ENCODE data around the gene NDUFS2. TPM values are rescaled to one million over a fixed set of nuclear protein-coding genes. Genes with fewer than 3 reads are reported as not detected.

The NDUFS2 gene
- total and polyA plus RNA-seq, 9 of the 15 experiments (the other 6 are each of a cell fraction or from before 2014, with no cell fraction given): 70.0 to 176 (median 141) TPM

- no peak for TF ChIP-seq ELK3 (CRISPR knock-in tag; IDR thresholded peaks at IDR 0.05)
- no peak for TF ChIP-seq SMARCE1 (IDR thresholded peaks at IDR 0.05)
- no peak for TF ChIP-seq ZNF263 (CRISPR knock-in tag; IDR thresholded peaks at IDR 0.05; ENCODE audit: borderline replicate concordance)
- 0 out of 2 replicates have a peak, but pooled peaks have one; percentile 40 for TF ChIP-seq HES1 (IDR thresholded peaks at IDR 0.05; ENCODE audit: low read depth)
- 0 out of 2 replicates have a peak, but pooled peaks have one; percentile 17 for TF ChIP-seq HMG20A (CRISPR knock-in tag; conservative IDR thresholded peaks at IDR 0.05)
- TF ChIP-seq, protein P1, sequence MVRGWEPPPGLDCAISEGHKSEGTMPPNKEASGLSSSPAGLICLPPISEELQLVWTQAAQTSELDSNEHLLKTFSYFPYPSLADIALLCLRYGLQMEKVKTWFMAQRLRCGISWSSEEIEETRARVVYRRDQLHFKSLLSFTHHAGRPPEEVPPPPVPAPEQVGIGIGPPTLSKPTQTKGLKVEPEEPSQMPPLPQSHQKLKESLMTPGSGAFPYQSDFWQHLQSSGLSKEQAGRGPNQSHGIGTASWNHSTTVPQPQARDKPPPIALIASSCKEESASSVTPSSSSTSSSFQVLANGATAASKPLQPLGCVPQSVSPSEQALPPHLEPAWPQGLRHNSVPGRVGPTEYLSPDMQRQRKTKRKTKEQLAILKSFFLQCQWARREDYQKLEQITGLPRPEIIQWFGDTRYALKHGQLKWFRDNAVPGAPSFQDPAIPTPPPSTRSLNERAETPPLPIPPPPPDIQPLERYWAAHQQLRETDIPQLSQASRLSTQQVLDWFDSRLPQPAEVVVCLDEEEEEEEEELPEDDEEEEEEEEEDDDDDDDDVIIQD (CRISPR knock-in tag; IDR thresholded peaks at IDR 0.05): no peak
- TF ChIP-seq, protein P2, sequence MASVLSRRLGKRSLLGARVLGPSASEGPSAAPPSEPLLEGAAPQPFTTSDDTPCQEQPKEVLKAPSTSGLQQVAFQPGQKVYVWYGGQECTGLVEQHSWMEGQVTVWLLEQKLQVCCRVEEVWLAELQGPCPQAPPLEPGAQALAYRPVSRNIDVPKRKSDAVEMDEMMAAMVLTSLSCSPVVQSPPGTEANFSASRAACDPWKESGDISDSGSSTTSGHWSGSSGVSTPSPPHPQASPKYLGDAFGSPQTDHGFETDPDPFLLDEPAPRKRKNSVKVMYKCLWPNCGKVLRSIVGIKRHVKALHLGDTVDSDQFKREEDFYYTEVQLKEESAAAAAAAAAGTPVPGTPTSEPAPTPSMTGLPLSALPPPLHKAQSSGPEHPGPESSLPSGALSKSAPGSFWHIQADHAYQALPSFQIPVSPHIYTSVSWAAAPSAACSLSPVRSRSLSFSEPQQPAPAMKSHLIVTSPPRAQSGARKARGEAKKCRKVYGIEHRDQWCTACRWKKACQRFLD (CRISPR knock-in tag; IDR thresholded peaks at IDR 0.05): peak; percentile 59; the same call in 1 of the 2 replicates
- no peak for TF ChIP-seq SRSF1 (IDR thresholded peaks at IDR 0.05; ENCODE audit: low read depth, low read length)
- TF ChIP-seq POLR2B (IDR thresholded peaks at IDR 0.05; ENCODE audit: low read depth, partially characterized antibody): peak; percentile 85
- TF ChIP-seq NR4A1 (CRISPR knock-in tag; IDR thresholded peaks at IDR 0.05): peak; percentile 52; the same call in 1 of the 2 replicates
- TF ChIP-seq NR4A1 (tag; IDR thresholded peaks at IDR 0.05): no peak
- peak; percentile 95 for TF ChIP-seq GTF2E2 (tag; IDR thresholded peaks at IDR 0.05)
- no peak for TF ChIP-seq ETS2 (tag; IDR thresholded peaks at IDR 0.05; ENCODE audit: borderline replicate concordance, poor library complexity, severe bottlenecking)
- TF ChIP-seq BRD9 (IDR thresholded peaks at IDR 0.05; ENCODE audit: low read depth, partially characterized antibody): peak; percentile 92
- no peak for TF ChIP-seq HMBOX1 (IDR thresholded peaks at IDR 0.05)
- peak; percentile 34 to 84; a peak in 1 of 4 replicates for TF ChIP-seq TEAD1 (CRISPR knock-in tag; IDR thresholded peaks at IDR 0.05)
- TF ChIP-seq ZSCAN29 (IDR thresholded peaks at IDR 0.05): no peak
- TF ChIP-seq ZNF274 (IDR thresholded peaks at IDR 0.05; ENCODE audit: borderline replicate concordance, low read depth, low read length): no peak
- peak; percentile 8; the same call in 1 of the 2 replicates for TF ChIP-seq ZNF24 (IDR thresholded peaks at IDR 0.05)
- no peak for TF ChIP-seq POLR3G (IDR thresholded peaks at IDR 0.05; ENCODE audit: extremely low read depth, insufficient read length, insufficient replicate concordance)
- TF ChIP-seq XRCC4 (IDR thresholded peaks at IDR 0.05; ENCODE audit: extremely low read depth, insufficient read depth, insufficient read length): no peak
- no peak for TF ChIP-seq ZNF79 (CRISPR knock-in tag; IDR thresholded peaks at IDR 0.05; ENCODE audit: low read depth)
- no peak for TF ChIP-seq PCBP1 (IDR thresholded peaks at IDR 0.05; ENCODE audit: low read depth, low read length, poor library complexity, severe bottlenecking)
These were observed 48.4 kb upstream of the NDUFS2 start, which contains the start of gene UFC1 (continued) for GRCh38 chr1:161153682-161154337.
